Measurements from ENCODE around the gene MAST4.

The MAST4 gene

DNA sequence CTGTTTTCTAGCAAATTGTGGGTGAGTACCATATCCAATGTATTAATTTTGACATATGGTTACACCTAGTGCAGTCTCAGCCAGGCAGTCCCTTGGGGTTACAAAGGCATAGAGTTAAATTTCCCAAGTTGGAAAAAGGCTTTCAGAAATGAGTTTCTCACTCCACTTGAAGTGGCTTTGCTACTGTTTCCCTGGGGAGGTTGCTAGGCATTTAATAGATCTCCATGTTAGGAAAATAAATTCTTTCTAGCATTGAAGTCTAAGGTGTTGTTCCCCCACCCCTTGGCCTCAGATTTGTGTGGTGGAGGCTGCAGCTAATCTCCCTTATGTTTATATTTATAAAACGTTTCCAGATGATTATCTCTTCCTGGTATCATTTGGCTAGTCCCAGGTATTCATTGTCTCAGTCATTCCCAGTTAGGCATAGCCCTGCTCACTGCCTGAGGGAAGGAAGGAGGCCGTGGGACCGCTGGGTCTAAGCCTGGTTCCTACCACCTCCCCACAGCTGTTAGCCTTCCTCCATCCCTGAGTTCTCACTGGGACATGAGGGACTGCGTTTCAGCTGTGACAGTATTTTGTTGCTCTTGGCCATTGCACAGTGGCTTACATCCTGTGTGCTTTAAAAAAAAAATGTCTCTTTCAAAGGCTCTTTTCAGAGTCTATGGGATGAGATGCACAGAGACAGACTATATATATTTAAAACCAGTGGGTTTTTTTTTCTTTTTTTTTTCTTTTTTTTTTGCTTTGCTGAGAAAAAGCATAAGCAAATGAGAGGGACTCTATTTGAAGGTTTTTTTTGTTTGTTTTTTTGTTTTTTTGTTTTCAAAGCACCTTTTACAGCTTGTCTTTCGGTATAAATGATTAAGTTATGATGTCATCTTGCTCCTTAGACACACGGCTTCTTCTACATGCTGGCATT is 121.5 kb downstream of the MAST4 start:
- Histone ChIP-seq H3K9me3 (replicated peaks; ENCODE audit: insufficient read depth, low read length) (no peaks in the 10 kb centered on the region), H2AFZ (ENCODE audit: low read length) (no peak overlapping the region), H3K4me2 (ENCODE audit: low read depth, low read length) (no peak overlapping the region), H3F3A (ENCODE audit: insufficient read depth, low read length) (no peaks in the 10 kb centered on the region), H3K9ac (ENCODE audit: low read length) (no peak overlapping the region), H3K36me3 (replicated peaks; ENCODE audit: insufficient read depth, low read length) (no peaks in the 10 kb centered on the region), H3K4me1 (ENCODE audit: low read length) (no peaks in the 10 kb centered on the region), H3K9me2 (replicated peaks; ENCODE audit: insufficient read depth, low read length) (no peaks in the 10 kb centered on the region), H3K79me2 (ENCODE audit: low read length) (no peaks in the 10 kb centered on the region), H3K27ac (ENCODE audit: low read length) (no peak overlapping the region), H3K4me3 (ENCODE audit: low read length) (no peak overlapping the region), H3K27me3 (replicated peaks; ENCODE audit: insufficient read depth, low read length) (no peaks in the 10 kb centered on the region), H4K20me1 (ENCODE audit: insufficient read depth, low read length) (no peaks in the 10 kb centered on the region)
- no peak for DNase-seq
- TF ChIP-seq, protein P1, sequence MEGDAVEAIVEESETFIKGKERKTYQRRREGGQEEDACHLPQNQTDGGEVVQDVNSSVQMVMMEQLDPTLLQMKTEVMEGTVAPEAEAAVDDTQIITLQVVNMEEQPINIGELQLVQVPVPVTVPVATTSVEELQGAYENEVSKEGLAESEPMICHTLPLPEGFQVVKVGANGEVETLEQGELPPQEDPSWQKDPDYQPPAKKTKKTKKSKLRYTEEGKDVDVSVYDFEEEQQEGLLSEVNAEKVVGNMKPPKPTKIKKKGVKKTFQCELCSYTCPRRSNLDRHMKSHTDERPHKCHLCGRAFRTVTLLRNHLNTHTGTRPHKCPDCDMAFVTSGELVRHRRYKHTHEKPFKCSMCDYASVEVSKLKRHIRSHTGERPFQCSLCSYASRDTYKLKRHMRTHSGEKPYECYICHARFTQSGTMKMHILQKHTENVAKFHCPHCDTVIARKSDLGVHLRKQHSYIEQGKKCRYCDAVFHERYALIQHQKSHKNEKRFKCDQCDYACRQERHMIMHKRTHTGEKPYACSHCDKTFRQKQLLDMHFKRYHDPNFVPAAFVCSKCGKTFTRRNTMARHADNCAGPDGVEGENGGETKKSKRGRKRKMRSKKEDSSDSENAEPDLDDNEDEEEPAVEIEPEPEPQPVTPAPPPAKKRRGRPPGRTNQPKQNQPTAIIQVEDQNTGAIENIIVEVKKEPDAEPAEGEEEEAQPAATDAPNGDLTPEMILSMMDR (IDR thresholded peaks at IDR 0.05; ENCODE audit: low read length) = no peak
- TF ChIP-seq EZH2phosphoT487 (IDR thresholded peaks at IDR 0.05; ENCODE audit: low read length) = no peak
- no peak for TF ChIP-seq EZH2 (optimal IDR thresholded peaks at IDR 0.05; ENCODE audit: low read depth, low read length)

DNA sequence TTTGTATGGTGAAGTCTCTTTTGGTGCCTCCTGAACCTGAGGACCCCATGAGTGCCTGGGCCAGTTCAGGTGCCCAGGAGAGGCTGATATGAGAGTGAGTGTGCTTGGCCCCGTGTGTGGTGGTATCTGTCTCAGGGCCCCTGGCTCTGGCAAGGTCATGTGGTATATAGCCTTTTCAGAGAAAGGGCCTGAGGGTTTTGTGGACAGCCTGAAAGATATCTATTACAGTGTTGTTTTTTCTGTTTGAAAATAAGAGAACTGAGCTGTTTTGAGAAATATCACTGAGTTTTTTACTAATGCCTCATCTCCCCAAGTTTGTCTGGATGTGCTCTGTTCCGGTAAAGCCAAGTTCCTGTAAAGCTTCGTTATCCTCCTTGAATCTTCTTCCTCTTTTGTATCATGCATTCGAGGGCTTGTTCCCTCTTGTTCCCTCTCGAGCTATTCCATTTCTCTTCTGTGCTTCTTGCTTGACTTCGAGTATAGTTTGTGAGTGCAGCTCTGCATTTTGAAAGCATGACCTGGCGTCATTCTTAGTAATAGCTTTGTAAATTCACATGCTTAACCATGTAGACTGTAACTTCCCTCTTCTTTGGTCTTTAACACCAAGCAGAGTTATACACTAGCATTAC is 122.3 kb downstream of the MAST4 start:
- no peak for DNase-seq
- no peak overlapping the region for H3K9ac ChIP-seq (ENCODE audit: low read length)
- H3K27ac ChIP-seq (ENCODE audit: low read length) = no peak overlapping the region
- H3K9me3 ChIP-seq (replicated peaks; ENCODE audit: insufficient read depth, low read length) = no peaks in the 10 kb centered on the region
- no peaks in the 10 kb centered on the region for H4K20me1 ChIP-seq (ENCODE audit: insufficient read depth, low read length)
- no peaks in the 10 kb centered on the region for H3K36me3 ChIP-seq (replicated peaks; ENCODE audit: insufficient read depth, low read length)
- no peaks in the 10 kb centered on the region for H3K4me1 ChIP-seq (ENCODE audit: low read length)
- H3K9me2 ChIP-seq (replicated peaks; ENCODE audit: insufficient read depth, low read length) = no peaks in the 10 kb centered on the region
- no peaks in the 10 kb centered on the region for H3K27me3 ChIP-seq (replicated peaks; ENCODE audit: insufficient read depth, low read length)
- H3F3A ChIP-seq (ENCODE audit: insufficient read depth, low read length) = no peaks in the 10 kb centered on the region
- H3K4me3 ChIP-seq (ENCODE audit: low read length) = no peak overlapping the region
- H3K79me2 ChIP-seq (ENCODE audit: low read length) = no peaks in the 10 kb centered on the region
- no peak overlapping the region for H3K4me2 ChIP-seq (ENCODE audit: low read depth, low read length)
- TF ChIP-seq, protein P1 (IDR thresholded peaks at IDR 0.05; ENCODE audit: low read length) = no peak
- TF ChIP-seq EZH2 (optimal IDR thresholded peaks at IDR 0.05; ENCODE audit: low read depth, low read length) (no peak), EZH2phosphoT487 (IDR thresholded peaks at IDR 0.05; ENCODE audit: low read length) (no peak)
- no peak overlapping the region for H2AFZ ChIP-seq (ENCODE audit: low read length)

DNA sequence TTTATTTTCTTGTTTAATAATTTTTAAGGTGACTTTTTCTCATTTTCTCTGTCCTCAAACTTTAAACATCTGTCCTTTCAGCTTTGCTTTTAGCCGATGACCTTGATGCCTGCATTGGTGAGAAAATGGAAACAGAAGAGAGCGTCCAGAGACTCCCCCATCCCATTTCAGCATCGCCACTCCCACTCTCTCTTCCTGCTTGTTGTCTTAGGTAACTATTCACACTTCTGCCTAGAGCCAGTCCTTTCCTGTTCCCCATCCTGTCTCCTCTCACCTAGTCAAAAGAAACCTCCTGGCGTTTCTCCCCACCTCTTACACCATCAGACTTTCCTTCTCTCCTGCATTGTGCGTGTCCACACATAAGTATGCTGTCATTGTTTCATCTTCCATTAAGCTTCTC is 124.6 kb downstream of the MAST4 start:
- no peaks in the 10 kb centered on the region for H3K9me2 ChIP-seq (replicated peaks; ENCODE audit: insufficient read depth, low read length)
- no peak for TF ChIP-seq EZH2phosphoT487 (IDR thresholded peaks at IDR 0.05; ENCODE audit: low read length)
- no peak for TF ChIP-seq EZH2 (optimal IDR thresholded peaks at IDR 0.05; ENCODE audit: low read depth, low read length)
- TF ChIP-seq, protein P1 (IDR thresholded peaks at IDR 0.05; ENCODE audit: low read length) = no peak
- H3K9me3 ChIP-seq (replicated peaks; ENCODE audit: insufficient read depth, low read length) = no peaks in the 10 kb centered on the region
- no peak overlapping the region for H2AFZ ChIP-seq (ENCODE audit: low read length)
- no peaks in the 10 kb centered on the region for H3K36me3 ChIP-seq (replicated peaks; ENCODE audit: insufficient read depth, low read length)
- no peak overlapping the region for H3K4me2 ChIP-seq (ENCODE audit: low read depth, low read length)
- no peak for DNase-seq
- no peaks in the 10 kb centered on the region for H3F3A ChIP-seq (ENCODE audit: insufficient read depth, low read length)
- H3K9ac ChIP-seq (ENCODE audit: low read length) = no peak overlapping the region
- no peaks in the 10 kb centered on the region for H3K4me1 ChIP-seq (ENCODE audit: low read length)
- H4K20me1 ChIP-seq (ENCODE audit: insufficient read depth, low read length) = no peaks in the 10 kb centered on the region
- H3K79me2 ChIP-seq (ENCODE audit: low read length) = no peaks in the 10 kb centered on the region
- no peak overlapping the region for H3K4me3 ChIP-seq (ENCODE audit: low read length)
- H3K27ac ChIP-seq (ENCODE audit: low read length) = no peak overlapping the region
- no peaks in the 10 kb centered on the region for H3K27me3 ChIP-seq (replicated peaks; ENCODE audit: insufficient read depth, low read length)

Data from MM.1S (cell line).